ENCODE measurements around the gene NSUN4. TPM values are rescaled to one million over a fixed set of nuclear protein-coding genes. Genes with fewer than 3 reads are reported as not detected.

NSUN4 gene
- total RNA-seq, result 20.5 and 26.8 TPM in 2 replicates

DNA sequence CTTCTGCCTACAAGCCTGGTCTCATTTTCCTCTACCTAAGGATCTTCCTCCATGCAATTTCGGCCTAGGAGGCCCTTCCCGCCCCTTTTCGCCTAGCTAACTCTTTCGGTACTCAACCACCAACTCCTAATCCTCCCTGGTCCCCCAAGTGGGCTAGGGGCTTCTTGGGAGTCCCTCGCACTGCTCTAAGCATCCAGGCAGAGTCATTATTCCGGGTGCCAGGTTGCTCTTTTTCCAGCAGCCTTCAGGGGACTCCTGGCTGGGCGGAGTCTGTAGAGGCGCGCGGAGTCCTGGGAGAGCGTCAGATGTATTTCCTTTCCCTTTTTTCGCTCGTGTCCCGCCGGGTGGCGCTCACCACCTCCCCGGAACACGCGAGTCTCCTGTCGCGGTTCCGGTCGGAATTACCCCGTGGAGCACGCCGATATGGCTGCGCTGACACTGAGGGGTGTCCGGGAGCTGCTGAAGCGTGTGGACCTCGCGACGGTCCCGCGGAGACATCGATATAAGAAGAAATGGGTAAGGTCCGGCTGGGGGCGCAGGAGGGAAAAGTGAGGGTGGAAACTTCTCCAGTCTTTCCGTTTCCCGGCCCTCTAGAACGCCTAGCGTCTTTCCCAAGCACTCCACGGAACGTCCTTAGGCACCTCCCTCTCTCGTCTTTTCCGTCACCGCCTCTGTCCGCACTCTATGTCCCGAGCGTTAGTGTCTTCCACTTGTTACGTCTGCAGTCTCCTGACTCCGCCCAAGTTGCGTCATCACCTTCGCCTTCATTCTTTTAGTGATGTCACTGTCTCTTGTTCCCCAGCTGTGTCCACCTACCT is at the start of gene NSUN4:
TSS of gene NSUN4 (plus strand) at position 404 of the 818 bp plus-strand sequence. CDS start at position 424, 20 bp downstream.

DNA sequence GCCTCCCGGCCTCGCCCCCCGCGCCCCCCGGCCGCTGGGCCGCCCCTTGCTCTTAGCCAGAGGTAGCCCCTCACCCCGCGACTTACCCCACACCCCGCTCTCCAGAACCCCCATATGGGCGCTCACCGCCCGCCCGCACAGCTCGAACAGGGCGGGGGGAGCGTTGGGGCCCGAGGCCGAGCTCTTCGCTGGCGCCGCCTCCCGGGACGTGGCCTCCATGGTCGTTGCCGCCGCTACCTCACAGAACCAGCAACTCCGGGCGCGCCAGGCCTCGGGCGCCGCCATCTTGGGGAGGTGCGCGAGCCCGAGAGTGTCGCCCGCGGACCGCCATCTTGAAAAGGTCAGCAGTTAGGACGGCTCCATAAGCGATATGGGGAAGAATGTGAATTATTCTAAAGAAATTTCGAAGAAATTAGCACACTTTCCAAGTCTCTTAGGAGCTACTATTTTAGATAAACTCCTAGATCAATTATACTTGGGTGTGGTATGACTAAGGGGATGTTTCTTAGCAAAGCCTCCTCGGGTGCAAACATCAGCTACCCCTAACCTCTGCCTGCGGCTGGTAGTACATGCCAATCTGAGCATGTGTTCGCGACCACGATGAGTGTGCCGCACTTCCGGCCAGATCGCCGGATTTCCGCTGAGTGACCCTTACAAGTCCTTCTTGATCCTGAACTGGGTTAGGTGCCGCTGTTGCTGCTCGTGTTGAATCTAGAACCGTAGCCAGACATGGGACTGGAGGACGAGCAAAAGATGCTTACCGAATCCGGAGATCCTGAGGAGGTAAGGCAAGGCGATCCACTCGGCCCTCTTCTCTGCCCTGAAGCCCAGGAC is 37.4 kb upstream of the NSUN4 start, which contains the start of the genes LRRC41 and UQCRH:
TSS of gene LRRC41 (minus strand) at position 579 of the 834 bp plus-strand sequence. CDS start at position 285, 294 bp downstream.
TSS of gene UQCRH (plus strand) at position 661 of the 834 bp plus-strand sequence. CDS start at position 730, 69 bp downstream.

DNA sequence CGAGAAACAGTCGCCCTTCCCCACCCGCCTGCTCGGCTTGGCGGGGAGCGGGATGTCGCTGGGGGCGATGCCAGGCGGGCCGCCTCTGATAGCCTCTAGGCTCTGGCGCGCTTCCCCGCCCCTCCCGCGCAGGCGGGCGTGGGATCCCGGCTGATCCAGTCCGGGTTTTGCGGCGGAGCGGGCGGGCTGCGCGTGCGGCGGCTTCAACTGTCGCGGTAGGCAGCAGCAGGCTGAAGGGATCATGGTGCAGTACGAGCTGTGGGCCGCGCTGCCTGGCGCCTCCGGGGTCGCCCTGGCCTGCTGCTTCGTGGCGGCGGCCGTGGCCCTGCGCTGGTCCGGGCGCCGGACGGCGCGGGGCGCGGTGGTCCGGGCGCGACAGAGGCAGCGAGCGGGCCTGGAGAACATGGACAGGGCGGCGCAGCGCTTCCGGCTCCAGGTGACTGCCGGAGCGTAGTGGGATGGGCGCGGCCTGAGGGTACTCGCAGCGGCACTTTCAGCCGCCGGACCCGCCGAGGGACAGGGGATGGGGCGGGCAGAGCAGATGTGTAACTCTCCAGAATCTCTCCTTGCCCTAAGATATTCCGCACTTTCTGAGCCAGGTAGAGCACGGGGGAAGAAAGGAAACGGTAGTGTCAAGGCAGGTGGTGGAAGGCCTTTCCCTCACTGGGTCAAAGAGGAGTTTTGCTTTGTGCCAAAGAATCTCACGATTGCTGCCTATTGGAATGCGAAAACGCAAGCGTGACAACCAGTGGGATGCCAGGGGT is 53.7 kb downstream of the NSUN4 start, which contains the start of gene FAAH:
TSS of gene FAAH (plus strand) at position 210 of the 764 bp plus-strand sequence. CDS start at position 242, 32 bp downstream.

Other genes with a start within 250 kb of the NSUN4 start
- 13.2 and 13.7 TPM in 2 replicates for gene PIK3R3, start 208.2 kb upstream of the NSUN4 start, total RNA-seq
- gene TSPAN1, start 165.7 kb upstream of the NSUN4 start, total RNA-seq, result 0.80 and 0.93 TPM in 2 replicates
- not detected in 2 replicates for gene P3R3URF, start 164.3 kb upstream of the NSUN4 start, total RNA-seq
- gene POMGNT1, start 142.4 kb upstream of the NSUN4 start, total RNA-seq, result 39.5 and 49.2 TPM in 2 replicates
- gene LURAP1, start 137.5 kb upstream of the NSUN4 start, total RNA-seq, result 1.2 and 4.6 TPM in 2 replicates
- gene RAD54L, start 93.0 kb upstream of the NSUN4 start, total RNA-seq, result 7.3 and 11.1 TPM in 2 replicates
- 65.7 and 75.7 TPM in 2 replicates for gene LRRC41, start 37.2 kb upstream of the NSUN4 start, total RNA-seq
- 352 and 380 TPM in 2 replicates for gene UQCRH, start 37.1 kb upstream of the NSUN4 start, total RNA-seq
- 0.27 and 0.50 TPM in 2 replicates for gene FAAH, start 53.5 kb downstream of the NSUN4 start, total RNA-seq
- gene DMBX1, start 149.0 kb downstream of the NSUN4 start, total RNA-seq, result not detected in 2 replicates
- gene KNCN, start 210.8 kb downstream of the NSUN4 start, total RNA-seq, result not detected in 2 replicates

Measured in thoracic aorta endothelial cell (primary cell).